ENCODE measurements around the gene UFSP1.
A peak's percentile ranks its signal among the peaks of the same experiment; 100 is the strongest.

Gene UFSP1

DNA sequence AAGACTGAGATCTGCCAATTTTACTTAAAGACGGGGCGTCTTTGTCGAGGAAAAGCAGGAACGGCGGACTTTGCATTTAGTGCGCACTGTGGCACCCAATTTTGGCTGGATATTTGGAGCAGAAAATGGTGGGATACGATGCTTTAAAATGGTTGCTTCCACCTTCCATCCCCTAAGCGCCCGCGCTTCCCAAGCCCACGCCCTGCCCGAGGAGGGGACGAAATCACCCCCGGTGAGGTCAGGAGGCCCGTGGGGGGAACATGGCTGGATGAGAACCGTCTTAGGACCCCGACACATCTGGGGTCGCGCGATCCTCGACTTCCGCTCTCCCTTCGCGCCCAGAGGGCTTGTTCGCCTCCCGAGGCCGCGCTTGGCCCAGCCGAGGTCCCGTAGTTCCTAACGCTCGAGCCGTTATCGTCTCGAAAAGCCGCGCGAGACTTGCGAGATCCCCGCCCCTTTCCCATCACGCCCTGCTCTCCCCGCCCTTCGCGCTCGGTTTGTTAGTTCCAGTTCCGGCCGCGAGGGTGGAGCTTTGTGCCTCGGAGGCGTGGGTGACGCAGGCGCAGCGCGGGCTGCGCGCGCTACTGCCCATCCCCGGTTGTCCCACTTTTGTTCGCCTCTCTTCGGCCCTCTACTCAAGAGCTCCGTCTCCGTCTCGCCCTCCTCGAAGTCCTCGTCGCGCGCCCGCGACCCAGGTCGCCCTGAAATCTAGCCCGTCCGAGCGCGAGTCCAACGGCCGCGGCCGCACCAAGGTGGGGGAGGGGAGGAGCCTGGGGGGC lies 14.7 kb downstream of the UFSP1 start, which contains the start of gene SRRT:
SRRT (plus strand) TSS at position 527 of the 779 bp plus-strand sequence. CDS start 488 bp downstream, outside the sequence.
- TF ChIP-seq, protein P1, sequence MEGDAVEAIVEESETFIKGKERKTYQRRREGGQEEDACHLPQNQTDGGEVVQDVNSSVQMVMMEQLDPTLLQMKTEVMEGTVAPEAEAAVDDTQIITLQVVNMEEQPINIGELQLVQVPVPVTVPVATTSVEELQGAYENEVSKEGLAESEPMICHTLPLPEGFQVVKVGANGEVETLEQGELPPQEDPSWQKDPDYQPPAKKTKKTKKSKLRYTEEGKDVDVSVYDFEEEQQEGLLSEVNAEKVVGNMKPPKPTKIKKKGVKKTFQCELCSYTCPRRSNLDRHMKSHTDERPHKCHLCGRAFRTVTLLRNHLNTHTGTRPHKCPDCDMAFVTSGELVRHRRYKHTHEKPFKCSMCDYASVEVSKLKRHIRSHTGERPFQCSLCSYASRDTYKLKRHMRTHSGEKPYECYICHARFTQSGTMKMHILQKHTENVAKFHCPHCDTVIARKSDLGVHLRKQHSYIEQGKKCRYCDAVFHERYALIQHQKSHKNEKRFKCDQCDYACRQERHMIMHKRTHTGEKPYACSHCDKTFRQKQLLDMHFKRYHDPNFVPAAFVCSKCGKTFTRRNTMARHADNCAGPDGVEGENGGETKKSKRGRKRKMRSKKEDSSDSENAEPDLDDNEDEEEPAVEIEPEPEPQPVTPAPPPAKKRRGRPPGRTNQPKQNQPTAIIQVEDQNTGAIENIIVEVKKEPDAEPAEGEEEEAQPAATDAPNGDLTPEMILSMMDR (IDR thresholded peaks at IDR 0.05; ENCODE audit: low read depth, low read length) = no peak
- peak; percentile 94 for DNase-seq (ENCODE audit: extremely low read depth, low read depth)

DNA sequence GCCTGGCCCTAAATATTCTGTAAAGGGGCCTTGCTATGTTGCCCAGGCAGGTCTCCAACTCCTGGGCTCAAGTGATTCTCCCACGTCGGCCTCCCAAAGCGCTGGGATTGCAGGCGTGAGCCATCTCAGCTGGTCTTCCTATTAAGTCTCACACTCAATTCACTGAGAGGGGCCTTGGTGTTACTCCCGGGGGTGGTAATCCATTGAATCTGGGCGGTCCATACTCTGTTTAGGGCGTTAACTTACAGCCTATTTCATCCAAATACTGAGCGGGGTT lies 15.3 kb downstream of the UFSP1 start:
- DNase-seq (ENCODE audit: extremely low read depth, low read depth) = no peak
- TF ChIP-seq, protein P1 (IDR thresholded peaks at IDR 0.05; ENCODE audit: low read depth, low read length) = no peak

DNA sequence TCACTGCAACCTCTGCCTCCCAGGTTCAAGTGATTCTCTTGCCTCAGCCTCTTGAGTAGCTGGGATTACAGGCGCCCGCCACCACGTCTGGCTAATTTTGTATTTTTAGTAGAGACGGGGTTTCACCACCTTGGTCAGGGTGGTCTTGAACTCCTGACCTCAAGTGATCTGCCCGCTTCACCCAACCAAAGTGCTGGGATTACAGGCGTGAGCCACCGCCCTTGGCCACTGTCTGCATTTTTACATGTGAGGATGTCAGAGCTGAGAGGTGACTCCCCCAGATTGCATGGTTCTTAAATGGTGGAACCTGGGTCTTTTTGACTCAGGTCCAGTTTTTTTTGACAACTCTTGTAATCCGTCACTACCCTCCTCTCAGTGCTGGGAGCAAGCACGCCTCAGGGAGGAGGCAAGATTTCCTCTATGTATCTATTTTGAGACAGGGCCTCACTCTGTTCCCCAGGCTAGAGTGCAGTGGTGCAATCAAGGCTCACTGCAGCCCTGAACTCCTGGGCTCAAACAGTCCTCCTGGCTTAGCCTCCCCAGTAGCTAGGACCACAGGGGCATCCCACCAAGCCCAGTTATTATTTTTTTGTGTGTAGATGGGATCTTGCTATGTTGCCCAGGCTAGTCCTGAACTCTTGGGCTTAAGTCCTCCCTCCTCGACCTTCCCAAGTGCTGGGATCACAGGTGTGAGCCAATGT lies 15.8 kb downstream of the UFSP1 start:
- TF ChIP-seq, protein P1 (IDR thresholded peaks at IDR 0.05; ENCODE audit: low read depth, low read length) = no peak

DNA sequence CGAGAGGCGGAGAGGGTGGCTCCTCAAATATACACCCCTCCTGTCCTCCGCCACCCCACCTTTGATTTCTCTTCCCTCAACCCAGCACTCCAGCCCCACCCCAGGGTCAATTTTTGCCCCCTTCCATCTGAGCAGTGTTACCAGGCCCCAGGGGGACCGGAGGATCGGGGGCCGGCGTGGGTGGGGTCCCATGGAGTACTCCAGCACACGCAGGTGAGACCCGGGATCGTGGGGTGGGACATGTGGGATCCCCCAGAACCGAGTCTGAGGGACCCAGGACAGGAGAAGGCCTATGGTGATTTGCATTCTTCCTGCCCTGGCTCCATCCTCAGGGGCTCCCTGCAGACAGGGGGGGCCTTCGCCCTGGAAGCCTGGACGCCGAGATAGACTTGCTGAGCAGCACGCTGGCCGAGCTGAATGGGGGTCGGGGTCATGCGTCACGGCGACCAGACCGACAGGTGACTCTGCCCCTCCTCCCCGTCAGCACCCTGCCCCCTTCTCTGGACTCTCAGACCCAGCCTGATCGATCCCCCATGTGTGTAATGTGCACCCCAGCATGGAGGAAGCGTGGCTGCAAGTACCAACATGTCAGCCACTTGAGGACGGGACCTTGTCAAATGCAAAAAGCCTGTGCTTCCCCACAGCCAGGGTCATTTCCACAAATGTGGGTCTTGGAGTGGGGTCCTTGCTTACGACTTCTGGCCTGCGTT lies 21.6 kb downstream of the UFSP1 start:
- TF ChIP-seq, protein P1 (IDR thresholded peaks at IDR 0.05; ENCODE audit: low read depth, low read length) = no peak
- DNase-seq (ENCODE audit: extremely low read depth, low read depth) = no peak

More for the DNA sequence above, 15.8 kb downstream of the UFSP1 start:
- DNase-seq (ENCODE audit: extremely low read depth, low read depth) = no peak

DNA sequence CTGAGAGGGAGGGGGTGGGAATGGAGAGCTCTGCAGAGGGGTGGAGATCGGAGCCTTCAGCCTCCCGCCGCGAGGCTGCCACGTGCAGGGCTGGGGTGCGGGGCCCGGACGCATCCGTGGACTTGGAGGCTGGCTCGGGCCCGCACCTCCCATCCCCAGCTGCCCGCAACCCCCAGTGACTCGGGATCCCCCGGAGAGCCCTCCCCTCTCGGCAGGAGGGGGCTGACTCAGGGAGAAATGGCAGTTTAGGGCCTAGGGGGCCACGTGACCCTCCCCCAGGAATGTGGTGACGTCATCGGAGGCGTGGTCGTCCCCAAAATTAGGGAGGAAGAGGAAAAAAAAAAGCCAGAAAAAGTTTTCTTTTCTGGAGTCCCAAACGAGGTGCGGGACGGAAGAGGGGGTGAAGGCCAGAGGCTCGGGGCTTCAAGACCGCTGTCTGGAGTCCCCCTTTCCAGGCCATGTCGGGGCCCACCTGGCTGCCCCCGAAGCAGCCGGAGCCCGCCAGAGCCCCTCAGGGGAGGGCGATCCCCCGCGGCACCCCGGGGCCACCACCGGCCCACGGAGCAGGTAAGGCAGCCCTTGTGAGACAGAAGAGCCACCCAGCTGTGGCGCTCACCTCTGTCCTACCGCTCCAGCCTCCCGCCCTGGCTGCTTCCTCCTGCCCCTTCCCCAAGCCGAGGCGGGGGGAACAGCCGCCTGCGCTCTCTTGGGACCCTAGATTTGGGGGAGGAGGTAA lies 22.3 kb downstream of the UFSP1 start, which contains the start of gene TRIP6:
TRIP6 (plus strand) TSS at position 348 of the 736 bp plus-strand sequence; CDS start at position 459, 111 bp downstream.
- peak; percentile 88 for DNase-seq (ENCODE audit: extremely low read depth, low read depth)
- TF ChIP-seq, protein P1 (IDR thresholded peaks at IDR 0.05; ENCODE audit: low read depth, low read length) = no peak

DNA sequence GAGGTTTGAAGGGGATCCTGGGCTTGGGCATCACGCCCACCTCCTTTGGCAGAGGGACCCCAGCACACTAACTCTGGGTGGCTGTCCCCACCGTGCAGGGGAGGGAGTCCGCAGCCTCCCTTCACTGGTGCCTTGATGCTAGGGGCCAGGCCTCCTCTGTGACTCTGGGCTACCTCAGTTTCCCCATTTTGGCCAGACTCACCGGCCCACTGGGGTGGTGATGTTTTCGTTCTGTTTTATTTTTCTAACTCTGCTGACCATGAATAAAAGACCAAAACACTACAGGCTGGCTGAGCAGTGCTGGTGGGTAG lies 22.8 kb downstream of the UFSP1 start:
- TF ChIP-seq, protein P1 (IDR thresholded peaks at IDR 0.05; ENCODE audit: low read depth, low read length) = no peak
- DNase-seq (ENCODE audit: extremely low read depth, low read depth) = no peak

All from AG09319 (cell line).